Tongue (tissue), 2 donors: ENCODE data around the gene SEC14L1. TPM values are rescaled to one million over a fixed set of nuclear protein-coding genes. Genes with fewer than 3 reads are reported as not detected.
"Not testable (repeated sequence)": the region's sequence is repeated elsewhere in the genome, so short reads cannot be mapped to it uniquely, and the experiment has no call there.

Experiments
- DNase-seq: peaks from one replicate; pipeline ENCODE4 v3.0.0-alpha.2; 2015
- total RNA-seq: library from RNA; depleted of rRNA; stranded (reverse); fragments of >200 nt; gene quantifications from one replicate; pipeline ENCODE4 v1.2.3, GENCODE V29; 2014

The SEC14L1 gene
- 66.8 TPM for total RNA-seq

GRCh38 chr17:77140878-77141767 is at the start of gene SEC14L1:
Gene SEC14L1 (plus strand): TSS chr17:77140969. CDS start chr17:77143597, 2,628 bp downstream.
- peak; percentile 76 for DNase-seq

- no peak for DNase-seq
Observed at GRCh38 chr17:77092025-77092424, 48.7 kb upstream of the SEC14L1 start.

- DNase-seq: no peak
Observed at GRCh38 chr17:77095461-77095860, 45.3 kb upstream of the SEC14L1 start.

- DNase-seq: peak; percentile 74
Observed at GRCh38 chr17:77096570-77097214, 44.1 kb upstream of the SEC14L1 start.

GRCh38 chr17:77097631-77098180 is 43.1 kb upstream of the SEC14L1 start:
- DNase-seq: no peak

- DNase-seq: peak; percentile 52
Observed at GRCh38 chr17:77098884-77099545, 41.8 kb upstream of the SEC14L1 start.

- DNase-seq: no peak
Observed at GRCh38 chr17:77099997-77100396, 40.8 kb upstream of the SEC14L1 start.

- DNase-seq: no peak
Observed at GRCh38 chr17:77101521-77102410, 39.0 kb upstream of the SEC14L1 start.

GRCh38 chr17:77102411-77103134 is 38.2 kb upstream of the SEC14L1 start:
- DNase-seq: not testable (repeated sequence)

GRCh38 chr17:77105706-77106105 is 35.1 kb upstream of the SEC14L1 start:
- no peak for DNase-seq

- DNase-seq: no peak
Observed at GRCh38 chr17:77106874-77107358, 33.9 kb upstream of the SEC14L1 start.

GRCh38 chr17:77107506-77108433 is 33.0 kb upstream of the SEC14L1 start:
- DNase-seq: no peak

- no peak for DNase-seq
Observed at GRCh38 chr17:77109159-77109759, 31.5 kb upstream of the SEC14L1 start.

- no peak for DNase-seq
Observed at GRCh38 chr17:77109764-77110359, 30.9 kb upstream of the SEC14L1 start.

- DNase-seq: not testable (repeated sequence)
Observed at GRCh38 chr17:77111165-77111933, 29.4 kb upstream of the SEC14L1 start.

GRCh38 chr17:77111934-77112296 is 28.9 kb upstream of the SEC14L1 start:
- no peak for DNase-seq

GRCh38 chr17:77115510-77115909 is 25.3 kb upstream of the SEC14L1 start:
- DNase-seq: no peak

- no peak for DNase-seq
Observed at GRCh38 chr17:77115947-77116346, 24.8 kb upstream of the SEC14L1 start.
